ENCODE measurements around the gene PIGO.

DNA sequence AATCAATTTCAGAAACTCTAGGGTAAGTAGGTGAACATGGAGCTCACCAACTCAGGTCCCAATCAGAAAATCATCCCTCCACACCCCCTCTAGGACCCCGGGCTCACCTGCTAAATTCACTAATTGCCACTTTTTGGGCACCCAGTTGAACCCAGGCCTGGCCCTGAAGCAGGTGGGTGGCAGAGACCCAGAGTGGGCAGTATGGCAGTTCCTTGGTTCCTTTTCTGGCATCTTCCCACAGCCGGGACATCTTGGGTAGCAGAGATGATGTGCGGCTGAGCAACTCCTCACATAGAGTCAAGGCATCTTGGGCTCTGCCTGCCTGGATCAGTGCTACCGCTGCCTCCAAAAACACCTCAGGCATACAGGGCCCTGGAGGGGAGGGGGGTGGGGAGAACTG lies 21.0 kb downstream of the PIGO start:
- TF ChIP-seq POLR2A (IDR thresholded peaks at IDR 0.05) = no peak
- TF ChIP-seq, protein P1, sequence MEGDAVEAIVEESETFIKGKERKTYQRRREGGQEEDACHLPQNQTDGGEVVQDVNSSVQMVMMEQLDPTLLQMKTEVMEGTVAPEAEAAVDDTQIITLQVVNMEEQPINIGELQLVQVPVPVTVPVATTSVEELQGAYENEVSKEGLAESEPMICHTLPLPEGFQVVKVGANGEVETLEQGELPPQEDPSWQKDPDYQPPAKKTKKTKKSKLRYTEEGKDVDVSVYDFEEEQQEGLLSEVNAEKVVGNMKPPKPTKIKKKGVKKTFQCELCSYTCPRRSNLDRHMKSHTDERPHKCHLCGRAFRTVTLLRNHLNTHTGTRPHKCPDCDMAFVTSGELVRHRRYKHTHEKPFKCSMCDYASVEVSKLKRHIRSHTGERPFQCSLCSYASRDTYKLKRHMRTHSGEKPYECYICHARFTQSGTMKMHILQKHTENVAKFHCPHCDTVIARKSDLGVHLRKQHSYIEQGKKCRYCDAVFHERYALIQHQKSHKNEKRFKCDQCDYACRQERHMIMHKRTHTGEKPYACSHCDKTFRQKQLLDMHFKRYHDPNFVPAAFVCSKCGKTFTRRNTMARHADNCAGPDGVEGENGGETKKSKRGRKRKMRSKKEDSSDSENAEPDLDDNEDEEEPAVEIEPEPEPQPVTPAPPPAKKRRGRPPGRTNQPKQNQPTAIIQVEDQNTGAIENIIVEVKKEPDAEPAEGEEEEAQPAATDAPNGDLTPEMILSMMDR (IDR thresholded peaks at IDR 0.05) = no peak
